HG03039 (cell line): Measurements from ENCODE around the gene ISY1.
"Not testable (repeated sequence)": the region's sequence is repeated elsewhere in the genome, so short reads cannot be mapped to it uniquely, and the experiment has no call there.

ENCODE experiments used
- ATAC-seq: cut with Tn5 transposase; IDR thresholded peaks from one replicate; pipeline ENCODE4 v1.9.1; 2021; ENCODE audit warnings: mild to moderate bottlenecking, moderate library complexity; ENCODE audit not compliant: unreplicated experiment

ISY1 gene

DNA sequence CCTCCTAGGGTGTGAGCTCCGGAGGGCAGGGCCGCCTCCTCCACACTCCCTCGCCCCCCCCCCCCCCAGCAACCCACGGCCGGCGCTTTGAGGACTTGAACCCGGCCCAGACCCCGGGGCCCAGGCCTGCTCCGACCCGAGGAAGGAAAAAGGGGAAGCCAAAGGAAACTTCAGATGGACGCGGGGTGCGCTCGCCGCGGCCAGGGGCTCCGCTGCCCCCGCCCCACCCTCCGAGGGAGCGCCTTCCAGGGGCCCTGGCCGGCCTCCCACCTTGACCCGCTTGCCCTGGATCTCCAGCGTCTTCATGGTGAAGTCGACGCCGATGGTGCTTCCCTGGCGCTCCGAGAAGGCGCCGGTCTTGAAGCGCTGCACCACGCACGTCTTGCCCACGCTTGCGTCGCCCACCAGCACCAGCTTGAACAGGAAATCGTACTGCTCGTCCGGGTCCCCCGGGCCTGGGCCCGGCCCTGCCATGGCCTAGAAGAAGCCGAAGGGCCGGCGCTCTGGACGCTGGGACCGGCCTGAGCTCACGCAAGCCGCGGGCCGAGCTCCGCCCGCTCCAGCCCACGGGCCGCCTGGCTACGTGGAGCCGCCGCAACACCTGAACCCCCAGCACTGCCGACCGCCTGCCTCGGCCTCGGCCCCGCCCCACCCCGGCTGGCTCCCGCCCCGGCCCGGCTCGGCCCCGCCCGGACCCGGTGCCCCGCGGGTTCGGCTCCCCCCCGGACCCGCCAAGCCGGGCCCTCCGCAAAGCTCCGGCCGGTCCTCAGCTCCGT, 39.7 kb downstream of the ISY1 start:
- ATAC-seq = peak; percentile 35

DNA sequence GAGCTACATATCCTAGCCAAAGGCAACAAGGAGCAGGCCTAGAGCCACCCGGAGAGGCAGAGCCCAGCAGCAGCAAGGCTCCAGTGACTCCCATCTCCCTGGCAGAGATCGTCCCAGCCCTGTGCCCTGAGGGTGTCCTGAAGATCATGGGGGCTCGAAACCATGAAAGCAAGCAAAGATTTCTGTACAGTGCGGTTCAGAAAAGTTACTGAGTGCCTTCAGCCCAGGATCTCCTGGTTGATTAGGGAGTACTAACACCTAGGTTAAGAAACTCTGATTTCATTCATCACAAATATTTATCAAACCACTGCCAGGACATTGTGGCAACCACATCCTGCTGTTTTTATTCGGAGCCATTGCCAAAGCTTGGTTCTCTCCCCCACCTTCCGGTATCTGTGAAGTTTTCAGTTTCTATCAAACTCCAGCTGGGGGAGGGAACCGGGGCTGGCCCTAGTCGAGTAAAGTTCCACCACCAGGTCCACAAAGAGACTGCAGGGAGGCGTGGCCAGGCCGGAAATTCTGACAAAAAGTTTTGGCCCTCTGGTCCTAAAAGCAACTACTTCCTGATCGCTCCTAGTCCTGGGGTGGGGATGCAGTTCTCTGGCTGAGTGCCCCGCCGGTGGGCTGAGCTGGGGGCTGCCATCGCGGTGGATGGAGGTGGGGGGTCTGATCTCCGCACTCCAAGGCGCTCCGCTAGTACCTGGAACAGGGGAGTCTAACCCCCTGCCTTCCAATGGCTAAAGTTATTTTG, 40.4 kb downstream of the ISY1 start:
- ATAC-seq = peak; percentile 46

GRCh38 chr3:129119365-129120100, 41.3 kb downstream of the ISY1 start:
- no peak for ATAC-seq

DNA sequence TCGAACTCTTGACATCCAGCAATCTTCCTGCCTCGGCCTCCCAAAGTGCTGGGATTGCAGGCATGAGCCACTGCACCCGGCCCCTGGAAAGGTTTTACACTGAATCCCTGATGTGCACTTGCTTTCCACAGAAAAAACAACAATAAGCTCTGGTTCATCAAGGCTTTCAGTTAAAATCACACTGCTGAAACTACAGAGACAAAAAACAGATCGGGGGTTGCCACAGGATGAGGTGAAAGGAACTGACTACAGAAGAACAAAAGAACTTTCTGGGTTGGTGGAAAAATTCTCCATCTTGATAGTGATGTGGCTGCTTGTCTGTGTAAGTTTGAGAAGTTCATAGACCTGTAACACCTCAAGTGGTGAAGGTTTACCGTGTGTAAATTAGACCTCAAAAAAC, 42.1 kb downstream of the ISY1 start:
- no peak for ATAC-seq

DNA sequence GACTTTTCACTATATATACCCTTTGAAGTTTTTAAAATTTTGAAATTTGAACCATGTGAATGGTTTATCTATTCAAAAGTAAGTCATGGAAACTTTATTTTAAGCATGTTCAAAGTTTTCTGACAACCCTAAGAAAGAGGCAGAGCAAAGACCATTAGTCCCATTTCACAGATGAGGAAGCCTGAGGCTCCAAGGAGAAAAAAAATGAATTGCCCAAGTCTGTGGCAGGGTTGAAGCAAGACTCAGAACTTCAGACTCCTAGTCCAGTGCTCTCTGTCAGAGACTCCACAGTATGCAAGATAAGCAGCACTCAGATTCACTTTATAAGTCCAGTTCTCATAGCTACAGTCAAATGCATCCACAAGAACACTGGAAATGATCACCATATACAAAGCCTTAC, 43.7 kb downstream of the ISY1 start:
- ATAC-seq = no peak

- no peak for ATAC-seq
Observed at GRCh38 chr3:129116482-129116946, 44.3 kb downstream of the ISY1 start.

GRCh38 chr3:129114455-129114854, 46.4 kb downstream of the ISY1 start:
- ATAC-seq = no peak

DNA sequence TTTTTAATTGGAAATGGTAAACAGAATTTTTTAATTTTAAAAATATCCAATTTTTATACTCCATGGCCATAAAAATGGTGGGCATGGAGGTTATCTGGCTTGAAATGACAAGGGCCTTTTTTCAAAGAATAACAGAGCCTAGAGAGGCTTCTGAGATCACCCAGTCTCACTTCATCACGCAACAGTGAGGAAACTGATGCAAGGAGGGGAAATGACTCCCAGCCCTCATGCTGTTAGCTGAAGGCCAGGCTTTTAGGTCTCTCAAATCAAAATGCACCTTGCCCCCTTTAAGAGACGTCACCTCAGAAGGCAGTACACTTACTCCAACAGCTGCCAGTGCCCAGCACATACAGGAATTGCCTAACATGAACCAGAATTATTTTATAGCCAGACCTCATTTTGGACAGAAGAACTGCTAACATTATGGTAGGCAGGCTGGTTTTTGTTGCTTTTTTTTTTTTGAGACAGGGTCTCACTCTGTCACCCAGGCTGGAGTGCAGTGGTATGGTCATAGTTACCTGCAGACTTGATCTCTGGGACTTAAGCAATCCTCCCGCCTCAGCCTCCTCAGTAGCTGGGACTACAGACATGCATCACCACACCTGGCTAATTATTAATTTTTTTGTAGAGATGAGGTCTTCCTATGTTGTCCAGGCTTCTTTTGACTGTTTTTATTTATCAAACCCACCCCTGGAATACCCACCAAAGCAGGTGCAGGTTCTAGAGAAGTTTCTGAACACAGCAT, 48.4 kb downstream of the ISY1 start:
- no peak for ATAC-seq

- ATAC-seq = not testable (repeated sequence)
Observed at GRCh38 chr3:129111076-129111780, 49.6 kb downstream of the ISY1 start.

DNA sequence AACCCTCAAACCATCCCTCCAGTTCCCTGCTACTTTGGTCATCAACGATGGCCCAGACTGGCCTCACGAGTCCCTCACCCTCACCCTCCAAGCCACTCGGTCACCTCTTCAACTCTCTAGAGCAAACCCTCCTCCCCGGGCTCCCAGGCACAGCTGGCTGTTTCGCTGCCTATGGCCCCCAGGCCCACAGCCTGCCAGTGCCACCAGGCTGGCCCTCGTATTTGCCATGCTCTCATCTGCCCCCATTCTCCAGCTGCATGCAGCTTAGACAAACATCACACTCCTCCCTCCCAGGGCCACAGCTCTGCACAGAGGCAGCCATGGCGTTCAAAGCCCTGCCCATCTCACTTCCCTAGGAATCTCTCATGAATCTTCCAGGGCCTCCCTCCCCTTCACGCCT, 53.1 kb downstream of the ISY1 start:
- no peak for ATAC-seq

DNA sequence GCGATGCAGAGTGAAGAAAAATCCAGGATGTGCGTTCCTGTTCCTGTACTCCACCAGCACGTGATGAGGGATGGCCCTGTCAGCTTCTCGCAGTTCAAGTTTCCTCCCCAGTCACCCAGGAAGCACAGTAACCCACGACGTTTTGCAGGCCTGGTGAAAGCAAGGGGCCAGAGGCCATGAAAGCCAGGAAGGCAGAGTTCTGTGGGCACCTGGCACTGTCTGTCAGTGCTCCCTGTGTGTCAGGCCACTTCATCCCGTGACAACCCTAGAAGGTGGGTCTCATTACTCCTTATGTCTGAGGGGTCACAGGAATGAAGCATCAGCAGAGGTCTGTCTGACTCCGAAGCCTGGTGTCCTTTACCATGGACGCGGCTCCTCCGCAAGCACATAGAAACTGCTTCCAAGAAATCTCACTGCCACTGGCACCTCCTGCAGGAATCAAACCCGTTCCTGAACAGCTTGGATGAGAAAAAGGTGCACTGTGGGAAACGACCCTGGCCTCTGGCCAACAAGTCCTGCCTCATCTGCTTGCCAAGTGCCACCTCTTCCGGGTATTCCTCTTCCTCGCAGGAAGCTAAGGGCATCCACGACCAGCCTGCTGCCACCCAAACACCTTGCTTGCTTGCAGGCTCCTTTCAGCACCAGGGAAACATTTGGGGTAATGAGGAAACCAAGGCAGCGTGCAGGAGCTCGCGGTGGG, 53.8 kb downstream of the ISY1 start:
- ATAC-seq = no peak

DNA sequence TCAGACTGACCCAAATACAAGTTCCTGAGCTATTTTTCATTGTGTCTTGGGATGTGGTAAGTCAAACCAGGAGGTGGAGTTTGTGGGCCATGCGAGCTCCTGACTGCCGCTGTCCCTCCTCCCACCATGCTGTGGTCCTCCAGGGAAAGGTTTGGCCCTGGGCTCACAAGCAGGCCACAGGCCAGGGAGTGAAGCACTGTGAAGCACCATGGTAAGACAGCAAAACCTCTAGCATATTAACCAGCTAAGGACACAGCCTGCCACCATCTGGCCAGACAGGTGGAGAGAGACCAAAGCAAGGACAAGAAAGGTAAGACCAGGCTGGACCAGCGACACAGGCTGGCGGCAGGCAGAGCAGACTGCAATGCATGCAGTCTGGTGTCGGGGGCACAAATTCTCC, 54.5 kb downstream of the ISY1 start:
- ATAC-seq = no peak

GRCh38 chr3:129105862-129106261, 55.0 kb downstream of the ISY1 start:
- no peak for ATAC-seq

DNA sequence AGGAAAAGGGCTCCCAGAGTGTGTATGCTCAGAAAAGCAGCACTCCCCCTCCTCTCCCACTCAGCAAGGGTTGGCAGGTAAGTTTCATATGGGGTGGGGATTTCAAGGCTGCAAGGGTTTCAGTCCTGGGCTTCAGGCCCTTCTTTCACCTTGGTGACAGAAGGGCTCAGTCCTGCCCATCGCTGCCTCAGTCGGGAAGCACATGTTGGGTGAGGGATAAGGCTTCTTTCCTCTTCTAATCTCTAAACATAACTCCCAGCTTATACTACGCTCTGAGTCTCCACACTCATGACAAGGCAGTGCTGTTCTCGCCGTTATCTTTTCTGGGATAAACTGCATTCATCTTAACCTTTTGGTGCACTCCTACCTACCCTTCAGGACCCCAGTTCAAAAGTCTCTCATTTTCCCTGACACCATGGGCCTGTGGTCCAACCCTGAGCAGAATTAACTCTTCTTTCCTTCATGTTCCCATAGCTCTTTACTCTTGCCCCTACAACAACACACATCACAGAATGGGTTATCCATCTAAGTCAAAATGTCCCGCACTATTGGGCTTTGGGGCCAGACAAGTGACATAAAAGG, 56.3 kb downstream of the ISY1 start:
- no peak for ATAC-seq

DNA sequence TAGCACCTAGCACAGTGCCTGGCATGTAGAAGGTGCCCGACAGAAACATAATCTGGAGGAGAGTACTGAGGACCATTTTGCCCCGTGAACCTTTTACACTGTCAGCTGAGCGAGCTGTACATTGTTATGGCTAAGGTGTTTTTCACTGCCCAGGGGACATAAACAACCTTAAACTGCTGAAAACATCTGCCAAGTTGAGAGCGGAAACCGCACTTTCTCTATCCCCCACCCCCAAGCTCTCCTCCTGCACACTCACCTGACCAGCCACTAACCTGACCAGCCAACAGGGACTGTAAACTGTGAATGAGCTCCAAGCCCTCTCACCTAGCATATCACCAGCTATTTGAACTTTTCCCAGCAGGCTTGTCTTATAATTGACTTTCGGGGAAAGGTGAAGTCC, 56.8 kb downstream of the ISY1 start:
- ATAC-seq = no peak

DNA sequence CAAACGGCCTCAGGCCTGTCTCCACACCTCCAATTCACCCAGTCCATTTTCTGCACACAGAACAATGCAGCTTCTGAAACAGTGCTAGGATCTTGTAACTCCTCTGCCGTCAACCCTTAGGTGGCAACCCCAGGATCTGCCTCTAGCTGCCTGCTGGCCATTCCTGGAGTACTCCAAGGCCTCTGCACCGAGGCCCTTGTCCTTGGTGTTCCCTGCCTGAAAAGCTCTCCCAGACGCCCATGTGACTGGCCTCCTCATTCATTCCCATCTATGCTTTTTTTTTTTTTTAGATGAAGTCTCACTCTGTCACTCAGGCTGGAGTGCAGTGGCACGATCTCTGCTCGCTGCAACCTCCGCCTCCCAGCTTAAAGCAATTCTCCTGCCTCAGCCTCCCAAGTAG, 57.6 kb downstream of the ISY1 start:
- no peak for ATAC-seq

DNA sequence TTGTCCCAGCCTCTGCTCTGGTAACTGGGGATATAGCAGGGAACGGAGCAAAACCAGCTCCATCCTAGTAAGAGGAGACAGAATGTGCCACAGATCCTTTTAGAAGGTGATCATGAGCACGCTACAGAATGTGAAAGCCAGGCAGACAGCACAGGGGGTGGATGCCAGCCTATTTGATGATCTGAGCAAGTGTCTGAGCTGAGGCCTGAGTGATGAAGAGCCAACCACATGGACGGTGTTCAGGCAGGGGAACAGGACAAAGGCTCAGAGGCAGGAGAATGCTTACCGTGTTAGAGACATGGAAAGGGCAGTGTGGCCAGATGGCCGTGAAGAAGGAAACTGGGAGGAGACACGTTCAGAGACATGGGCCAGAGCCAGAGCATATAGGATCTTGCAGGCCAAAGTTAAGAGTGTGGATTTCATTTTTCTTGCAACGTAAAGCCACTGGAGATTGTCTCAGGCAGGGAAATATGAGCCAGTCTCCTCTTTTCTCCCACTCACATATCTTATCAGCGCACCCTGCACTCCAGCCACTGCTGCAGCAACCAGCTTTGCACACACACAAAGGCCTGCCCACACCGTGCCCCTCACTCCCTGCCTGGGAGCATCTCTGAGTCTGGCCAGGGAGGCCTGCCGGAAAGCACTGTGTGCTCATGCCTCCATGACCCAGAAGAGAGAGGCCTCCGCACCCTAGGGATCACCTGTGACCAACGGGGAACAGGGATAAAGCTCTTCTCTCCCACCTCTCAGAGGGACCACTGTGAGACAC, 59.3 kb downstream of the ISY1 start:
- ATAC-seq = no peak

GRCh38 chr3:129100274-129100673, 60.6 kb downstream of the ISY1 start:
- ATAC-seq = no peak

DNA sequence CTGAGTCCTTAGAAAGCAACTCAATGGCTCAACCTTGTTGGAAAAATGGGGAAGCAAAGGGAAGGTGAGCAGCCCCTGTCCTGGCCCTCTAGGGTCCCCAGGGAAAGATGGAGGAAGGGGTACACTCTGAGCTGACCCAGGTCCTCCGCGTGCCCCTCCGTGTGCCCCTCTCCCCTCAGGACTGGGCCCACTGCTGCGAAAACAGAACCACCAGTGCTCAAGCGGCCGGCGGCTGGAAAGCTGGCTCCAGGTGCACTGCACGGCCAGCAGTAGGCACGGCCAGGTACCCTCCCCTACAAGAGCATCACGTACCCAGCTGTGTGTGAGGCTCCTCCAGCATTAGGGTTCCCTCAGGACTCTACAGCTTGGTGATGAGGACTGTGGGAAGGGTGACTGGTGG, 65.6 kb downstream of the ISY1 start:
- no peak for ATAC-seq
